Measurements from ENCODE around the gene FRMD6. TPM values are rescaled to one million over a fixed set of nuclear protein-coding genes. Genes with fewer than 3 reads are reported as not detected.

Gene FRMD6
- total and polyA plus RNA-seq, 9 of the 15 experiments (the other 6 are each of a cell fraction or from before 2014, with no cell fraction given), result 0.11 to 0.92 (median 0.53) TPM

- ATAC-seq (no peak), DNase-seq (ENCODE audit: extremely low read depth in 1 of 4, low spot score in 3 of 4) (no peak), FAIRE-seq (no peak)
- CTCF ChIA-PET (ENCODE audit: low intra/inter-chr PET ratio), result no interaction called here
- H3K27ac ChIP-seq (ENCODE audit: extremely low read depth, low read depth, low read length), result no peak overlapping the region
- no peak for TF ChIP-seq RBBP5 (IDR thresholded peaks at IDR 0.05; ENCODE audit: borderline replicate concordance, insufficient read depth, low read length, poor library complexity, severe bottlenecking)
- WGBS (ENCODE audit: insufficient coverage, low coverage, missing lambda C conversion rate), result 0% methylated on average over 3 of the region's 3 CpGs
- POLR2A ChIA-PET, result no interaction called here
- intact Hi-C loops (cut with micrococcal nuclease) (no loop called here), in situ Hi-C loops (cut with MboI) (no loop called here)
- H3K4me3 ChIP-seq, result no peak overlapping the region
- H3K4me1 ChIP-seq (replicated peaks in 1 of 2; ENCODE audit: control insufficient read depth in 2 of 2, insufficient read depth in 2 of 2, low read length in 2 of 2), result no peaks in the 10 kb centered on the region
- H3K27me3 ChIP-seq (ENCODE audit: control insufficient read depth in 2 of 2, insufficient read depth in 2 of 2, low read length in 2 of 2), result peaks cover 0 to 7% of the 10 kb centered on the region in 2 experiments; a peak in 2 of 5 replicates
- no peaks in the 10 kb centered on the region for H3K36me3 ChIP-seq (ENCODE audit: control insufficient read depth, insufficient read depth, low read length)
- no peaks in the 10 kb centered on the region for H3K9me3 ChIP-seq (replicated peaks; ENCODE audit: control insufficient read depth, insufficient read depth, low read depth, low read length)
- no peak overlapping the region for H2AFZ ChIP-seq (ENCODE audit: low read depth, low read length)
- BruUV-seq (replicated peaks), result no TSS peak
- H4K20me1 ChIP-seq (replicated peaks; ENCODE audit: control insufficient read depth, insufficient read depth, low read length), result no peaks in the 10 kb centered on the region
- no peak overlapping the region for H3K4me2 ChIP-seq (ENCODE audit: insufficient read depth, low read length)
- no peaks in the 10 kb centered on the region for H3K9me1 ChIP-seq (ENCODE audit: control insufficient read depth, insufficient read depth, low read length)
- no peak overlapping the region for H3K9ac ChIP-seq (ENCODE audit: insufficient read depth in 1 of 2, low read depth in 2 of 2, low read length in 2 of 2)
- no peaks in the 10 kb centered on the region for H3K79me2 ChIP-seq (ENCODE audit: control insufficient read depth, insufficient read depth, low read length)
These were observed 72.3 kb downstream of the FRMD6 start for GRCh38 chr14:51723990-51724389.

GRCh38 chr14:51724650-51725049, 72.9 kb downstream of the FRMD6 start:
- DNase-seq (ENCODE audit: extremely low read depth in 1 of 4, low spot score in 3 of 4) (no peak), ATAC-seq (no peak), FAIRE-seq (no peak)
- ChIA-PET CTCF (ENCODE audit: low intra/inter-chr PET ratio) (no interaction called here), POLR2A (no interaction called here)
- Histone ChIP-seq H3K9me1 (ENCODE audit: control insufficient read depth, insufficient read depth, low read length) (no peaks in the 10 kb centered on the region), H3K36me3 (ENCODE audit: control insufficient read depth, insufficient read depth, low read length) (no peaks in the 10 kb centered on the region), H3K4me2 (ENCODE audit: insufficient read depth, low read length) (no peak overlapping the region), H3K27me3 (ENCODE audit: control insufficient read depth in 2 of 2, insufficient read depth in 2 of 2, low read length in 2 of 2) (peaks cover 0 to 7% of the 10 kb centered on the region in 2 experiments; a peak in 2 of 5 replicates), H3K4me3 (no peak overlapping the region), H3K9ac (ENCODE audit: insufficient read depth in 1 of 2, low read depth in 2 of 2, low read length in 2 of 2) (no peak overlapping the region), H2AFZ (ENCODE audit: low read depth, low read length) (no peak overlapping the region), H3K27ac (ENCODE audit: extremely low read depth, low read depth, low read length) (no peak overlapping the region), H3K4me1 (replicated peaks in 1 of 2; ENCODE audit: control insufficient read depth in 2 of 2, insufficient read depth in 2 of 2, low read length in 2 of 2) (no peaks in the 10 kb centered on the region), H3K9me3 (replicated peaks; ENCODE audit: control insufficient read depth, insufficient read depth, low read depth, low read length) (no peaks in the 10 kb centered on the region), H4K20me1 (replicated peaks; ENCODE audit: control insufficient read depth, insufficient read depth, low read length) (no peaks in the 10 kb centered on the region), H3K79me2 (ENCODE audit: control insufficient read depth, insufficient read depth, low read length) (no peaks in the 10 kb centered on the region)
- TF ChIP-seq SRSF9 (IDR thresholded peaks at IDR 0.05; ENCODE audit: borderline replicate concordance, low read depth, low read length), result no peak
- no peak for TF ChIP-seq RBM14 (IDR thresholded peaks at IDR 0.05; ENCODE audit: borderline replicate concordance, insufficient read depth, low read depth, low read length)
- TF ChIP-seq ZNF263 (CRISPR knock-in tag; IDR thresholded peaks at IDR 0.05; ENCODE audit: borderline replicate concordance), result no peak
- no peak for TF ChIP-seq NR2C2 (CRISPR knock-in tag; IDR thresholded peaks at IDR 0.05)
- no peak for TF ChIP-seq NR2C2 (tag; IDR thresholded peaks at IDR 0.05)
- TF ChIP-seq HNRNPH1 (optimal IDR thresholded peaks at IDR 0.05; ENCODE audit: low read depth, low read length), result no peak
- no peak for TF ChIP-seq RBM34 (IDR thresholded peaks at IDR 0.05; ENCODE audit: borderline replicate concordance, insufficient read depth, low read length)
- no peak for TF ChIP-seq CHCHD3 (CRISPR knock-in tag; IDR thresholded peaks at IDR 0.05)
- no peak for TF ChIP-seq CBX1 (IDR thresholded peaks at IDR 0.05; ENCODE audit: low read depth)
- BruUV-seq (replicated peaks), result no TSS peak
- intact Hi-C loops (cut with micrococcal nuclease), result no loop called here
- WGBS (ENCODE audit: insufficient coverage, low coverage, missing lambda C conversion rate), result 0% methylated on average over 3 of the region's 3 CpGs
- in situ Hi-C loops (cut with MboI), result no loop called here
